CD4-positive, alpha-beta T cell treated with Interleukin-4 for 4 hours (primary cell): ENCODE measurements around the gene MRPL42.
"Not testable (repeated sequence)": the region's sequence is repeated elsewhere in the genome, so short reads cannot be mapped to it uniquely, and the experiment has no call there.

Source experiments
- DNase-seq: peaks from one replicate; pipeline ENCODE4 v3.0.0-alpha.2; 2020

Gene MRPL42

GRCh38 chr12:93550748-93551611 lies 83.7 kb downstream of the MRPL42 start:
- DNase-seq: no peak

- DNase-seq: no peak
These were observed 85.1 kb downstream of the MRPL42 start for GRCh38 chr12:93552427-93552826.

GRCh38 chr12:93557879-93558278 lies 90.6 kb downstream of the MRPL42 start:
- not testable (repeated sequence) for DNase-seq

- DNase-seq: not testable (repeated sequence)
These were observed 91.4 kb downstream of the MRPL42 start for GRCh38 chr12:93558685-93559084.

GRCh38 chr12:93563807-93564538 lies 96.7 kb downstream of the MRPL42 start:
- no peak for DNase-seq

- DNase-seq: no peak
These were observed 98.4 kb downstream of the MRPL42 start for GRCh38 chr12:93565760-93566159.
